ENCODE results near the gene PROC. TPM values are rescaled to one million over a fixed set of nuclear protein-coding genes. Genes with fewer than 3 reads are reported as not detected.

The PROC gene
- total RNA-seq, 2 experiments from 2014 or later, result not detected

GRCh38 chr2:127453392-127454171 lies 35.4 kb downstream of the PROC start:
- Mint-ChIP-seq H3K36me3 (peaks cover 4% of the 10 kb centered on the region), H3K4me1 (peaks cover 1% of the 10 kb centered on the region), H3K27ac (no peak overlapping the region), H3K9me3 (no peaks in the 10 kb centered on the region), H3K27me3 (no peaks in the 10 kb centered on the region), H3K4me3 (no peak overlapping the region)
- DNase-seq (no peak), ATAC-seq (ENCODE audit: low read depth) (no peak)
- POLR2A ChIA-PET, result no interaction called here

- Mint-ChIP-seq H3K9me3 (no peaks in the 10 kb centered on the region), H3K27ac (no peak overlapping the region), H3K4me1 (peaks cover 1% of the 10 kb centered on the region), H3K4me3 (no peak overlapping the region), H3K36me3 (peaks cover 3% of the 10 kb centered on the region), H3K27me3 (no peaks in the 10 kb centered on the region)
- POLR2A ChIA-PET, result no interaction called here
- ATAC-seq (ENCODE audit: low read depth), result no peak
- DNase-seq, result no peak
Observed at GRCh38 chr2:127454595-127455565, 36.7 kb downstream of the PROC start.

GRCh38 chr2:127455566-127456493 lies 37.6 kb downstream of the PROC start:
- H3K27ac Mint-ChIP-seq, result no peak overlapping the region
- H3K27me3 Mint-ChIP-seq, result no peaks in the 10 kb centered on the region
- no peak for ATAC-seq (ENCODE audit: low read depth)
- POLR2A ChIA-PET, result no interaction called here
- no peaks in the 10 kb centered on the region for H3K9me3 Mint-ChIP-seq
- H3K4me1 Mint-ChIP-seq, result peaks cover 1% of the 10 kb centered on the region
- no peak overlapping the region for H3K4me3 Mint-ChIP-seq
- peaks cover 3% of the 10 kb centered on the region for H3K36me3 Mint-ChIP-seq
- DNase-seq, result no peak

GRCh38 chr2:127456960-127457359 lies 38.7 kb downstream of the PROC start:
- Mint-ChIP-seq H3K27ac (no peak overlapping the region), H3K36me3 (peaks cover 4% of the 10 kb centered on the region), H3K4me3 (no peak overlapping the region), H3K9me3 (no peaks in the 10 kb centered on the region), H3K27me3 (no peaks in the 10 kb centered on the region), H3K4me1 (peaks cover 1% of the 10 kb centered on the region)
- DNase-seq (no peak), ATAC-seq (ENCODE audit: low read depth) (no peak)
- POLR2A ChIA-PET, result no interaction called here

GRCh38 chr2:127462461-127462860 lies 44.2 kb downstream of the PROC start:
- peaks cover 12% of the 10 kb centered on the region for H3K36me3 Mint-ChIP-seq
- H3K4me1 Mint-ChIP-seq, result peaks cover 7% of the 10 kb centered on the region
- no peak overlapping the region for H3K4me3 Mint-ChIP-seq
- no peaks in the 10 kb centered on the region for H3K9me3 Mint-ChIP-seq
- no peak for ATAC-seq (ENCODE audit: low read depth)
- no peak for DNase-seq
- H3K27ac Mint-ChIP-seq, result no peak overlapping the region
- POLR2A ChIA-PET, result no interaction called here
- H3K27me3 Mint-ChIP-seq, result no peaks in the 10 kb centered on the region

- POLR2A ChIA-PET, result no interaction called here
- H3K27ac Mint-ChIP-seq, result no peak overlapping the region
- no peak overlapping the region for H3K4me3 Mint-ChIP-seq
- H3K36me3 Mint-ChIP-seq, result peaks cover 15% of the 10 kb centered on the region
- DNase-seq, result no peak
- H3K4me1 Mint-ChIP-seq, result peaks cover 7% of the 10 kb centered on the region
- no peak for ATAC-seq (ENCODE audit: low read depth)
- no peaks in the 10 kb centered on the region for H3K9me3 Mint-ChIP-seq
- H3K27me3 Mint-ChIP-seq, result no peaks in the 10 kb centered on the region
Observed at GRCh38 chr2:127463155-127463991, 45.1 kb downstream of the PROC start.

GRCh38 chr2:127464470-127465257 lies 46.4 kb downstream of the PROC start:
- POLR2A ChIA-PET, result no interaction called here
- ATAC-seq (ENCODE audit: low read depth) (no peak), DNase-seq (no peak)
- Mint-ChIP-seq H3K4me3 (no peak overlapping the region), H3K36me3 (peaks cover 12% of the 10 kb centered on the region), H3K4me1 (peaks cover 7% of the 10 kb centered on the region), H3K9me3 (no peaks in the 10 kb centered on the region), H3K27ac (no peak overlapping the region), H3K27me3 (no peaks in the 10 kb centered on the region)

- DNase-seq (no peak), ATAC-seq (ENCODE audit: low read depth) (no peak)
- H3K36me3 Mint-ChIP-seq, result peaks cover 12% of the 10 kb centered on the region
- H3K9me3 Mint-ChIP-seq, result no peaks in the 10 kb centered on the region
- peaks cover 7% of the 10 kb centered on the region for H3K4me1 Mint-ChIP-seq
- H3K27me3 Mint-ChIP-seq, result no peaks in the 10 kb centered on the region
- H3K27ac Mint-ChIP-seq, result no peak overlapping the region
- no peak overlapping the region for H3K4me3 Mint-ChIP-seq
- POLR2A ChIA-PET, result no interaction called here
Observed at GRCh38 chr2:127465258-127465657, 47.0 kb downstream of the PROC start.

GRCh38 chr2:127469051-127469450 lies 50.8 kb downstream of the PROC start:
- no peak for ATAC-seq (ENCODE audit: low read depth)
- Mint-ChIP-seq H3K36me3 (peaks cover 13% of the 10 kb centered on the region), H3K4me1 (peaks cover 7% of the 10 kb centered on the region), H3K27me3 (no peaks in the 10 kb centered on the region), H3K27ac (no peak overlapping the region), H3K4me3 (no peak overlapping the region), H3K9me3 (no peaks in the 10 kb centered on the region)
- no peak for DNase-seq
- POLR2A ChIA-PET, result no interaction called here

GRCh38 chr2:127469974-127470373 lies 51.7 kb downstream of the PROC start:
- Mint-ChIP-seq H3K4me1 (peaks cover 7% of the 10 kb centered on the region), H3K27me3 (no peaks in the 10 kb centered on the region), H3K4me3 (no peak overlapping the region), H3K27ac (no peak overlapping the region), H3K9me3 (no peaks in the 10 kb centered on the region), H3K36me3 (peaks cover 16% of the 10 kb centered on the region)
- DNase-seq, result no peak
- POLR2A ChIA-PET, result no interaction called here
- no peak for ATAC-seq (ENCODE audit: low read depth)

- H3K4me3 Mint-ChIP-seq, result no peak overlapping the region
- POLR2A ChIA-PET, result no interaction called here
- H3K9me3 Mint-ChIP-seq, result peaks cover 6% of the 10 kb centered on the region
- no peak overlapping the region for H3K27ac Mint-ChIP-seq
- H3K27me3 Mint-ChIP-seq, result no peaks in the 10 kb centered on the region
- H3K36me3 Mint-ChIP-seq, result peaks cover 26% of the 10 kb centered on the region
- DNase-seq, result no peak
- no peak for ATAC-seq (ENCODE audit: low read depth)
- H3K4me1 Mint-ChIP-seq, result no peaks in the 10 kb centered on the region
Observed at GRCh38 chr2:127471286-127471988, 53.2 kb downstream of the PROC start.
